HUES64 (cell line): ENCODE results near the gene GAN.

Experiments
- H3K27ac ChIP-seq: 2 replicates; pipeline ENCODE4 v1.7.0; 2013; ENCODE audit warnings: low read depth, low read length, inconsistent platforms
- H3K27me3 ChIP-seq: 2 replicates; pipeline ENCODE4 v1.6.1; 2013; ENCODE audit warnings: mild to moderate bottlenecking, low read length; ENCODE audit not compliant: insufficient read depth
- H3K36me3 ChIP-seq: 2 replicates; pipeline ENCODE4 v1.6.1; 2013; ENCODE audit warnings: mild to moderate bottlenecking, low read length; ENCODE audit not compliant: insufficient read depth
- H3K4me1 ChIP-seq: 2 replicates; pipeline ENCODE4 v1.6.1; 2013; ENCODE audit warnings: mild to moderate bottlenecking, low read length, moderate library complexity; ENCODE audit not compliant: insufficient read depth
- H3K4me3 ChIP-seq: 2 replicates; pipeline ENCODE4 v1.5.1; 2013; ENCODE audit warnings: mild to moderate bottlenecking, low read length, moderate library complexity
- H3K9ac ChIP-seq: 2 replicates; pipeline ENCODE4 v1.6.1; 2013; ENCODE audit warnings: mild to moderate bottlenecking, low read depth, low read length
- H3K9me3 ChIP-seq: 2 replicates; pipeline ENCODE4 v1.6.1; 2013; ENCODE audit warnings: low read depth, low read length; ENCODE audit not compliant: insufficient read depth
- WGBS: fragments of 150-250, 120-280 bp; methylation state at CpG from one replicate; pipeline ENCODE4 v1.1.7; 2013; ENCODE audit warnings: missing lambda C conversion rate; 5-methylcytosine and 5-hydroxymethylcytosine counted together

The GAN gene

GRCh38 chr16:81357711-81358260 lies 43.0 kb downstream of the GAN start:
- Histone ChIP-seq H3K9me3 (no peaks in the 10 kb centered on the region), H3K27me3 (no peaks in the 10 kb centered on the region), H3K27ac (no peak overlapping the region), H3K4me1 (no peaks in the 10 kb centered on the region), H3K36me3 (peaks cover 66% of the 10 kb centered on the region), H3K9ac (no peak overlapping the region), H3K4me3 (no peak overlapping the region)
- 96% methylated on average over 9 of the region's 9 CpGs for WGBS

- Histone ChIP-seq H3K4me3 (no peak overlapping the region), H3K9me3 (no peaks in the 10 kb centered on the region), H3K4me1 (no peaks in the 10 kb centered on the region), H3K27me3 (no peaks in the 10 kb centered on the region), H3K27ac (no peak overlapping the region), H3K36me3 (peaks cover 76% of the 10 kb centered on the region), H3K9ac (no peak overlapping the region)
- WGBS, result 90% methylated on average over 1 of the region's 1 CpG
Observed at GRCh38 chr16:81358860-81359259, 44.1 kb downstream of the GAN start.

GRCh38 chr16:81360135-81360534 lies 45.4 kb downstream of the GAN start:
- Histone ChIP-seq H3K36me3 (peaks cover 77% of the 10 kb centered on the region), H3K9me3 (no peaks in the 10 kb centered on the region), H3K27me3 (no peaks in the 10 kb centered on the region), H3K4me1 (no peaks in the 10 kb centered on the region), H3K27ac (no peak overlapping the region), H3K9ac (no peak overlapping the region), H3K4me3 (no peak overlapping the region)
- WGBS, result 90% methylated on average over 1 of the region's 2 CpGs

- no peaks in the 10 kb centered on the region for H3K4me1 ChIP-seq
- H3K36me3 ChIP-seq, result peaks cover 82% of the 10 kb centered on the region
- H3K9ac ChIP-seq, result no peak overlapping the region
- no peaks in the 10 kb centered on the region for H3K9me3 ChIP-seq
- H3K27ac ChIP-seq, result no peak overlapping the region
- 95% methylated on average over 3 of the region's 3 CpGs for WGBS
- H3K4me3 ChIP-seq, result no peak overlapping the region
- H3K27me3 ChIP-seq, result no peaks in the 10 kb centered on the region
Observed at GRCh38 chr16:81365731-81366130, 51.0 kb downstream of the GAN start.

GRCh38 chr16:81366316-81366932 lies 51.7 kb downstream of the GAN start:
- Histone ChIP-seq H3K9me3 (no peaks in the 10 kb centered on the region), H3K27ac (no peak overlapping the region), H3K4me1 (no peaks in the 10 kb centered on the region), H3K4me3 (no peak overlapping the region), H3K27me3 (no peaks in the 10 kb centered on the region), H3K36me3 (peaks cover 84% of the 10 kb centered on the region), H3K9ac (no peak overlapping the region)
- 78% methylated on average over 10 of the region's 12 CpGs for WGBS

GRCh38 chr16:81367821-81368220 lies 53.1 kb downstream of the GAN start:
- H3K4me1 ChIP-seq, result no peaks in the 10 kb centered on the region
- WGBS, result 95% methylated on average over 6 of the region's 6 CpGs
- peaks cover 84% of the 10 kb centered on the region for H3K36me3 ChIP-seq
- no peak overlapping the region for H3K4me3 ChIP-seq
- no peaks in the 10 kb centered on the region for H3K27me3 ChIP-seq
- H3K9ac ChIP-seq, result no peak overlapping the region
- no peaks in the 10 kb centered on the region for H3K9me3 ChIP-seq
- no peak overlapping the region for H3K27ac ChIP-seq

GRCh38 chr16:81369888-81370504 lies 55.2 kb downstream of the GAN start:
- H3K9ac ChIP-seq, result no peak overlapping the region
- no peaks in the 10 kb centered on the region for H3K27me3 ChIP-seq
- H3K4me3 ChIP-seq, result no peak overlapping the region
- no peak overlapping the region for H3K27ac ChIP-seq
- WGBS, result 96% methylated on average over 2 of the region's 4 CpGs
- H3K4me1 ChIP-seq, result no peaks in the 10 kb centered on the region
- H3K36me3 ChIP-seq, result peaks cover 75% of the 10 kb centered on the region
- no peaks in the 10 kb centered on the region for H3K9me3 ChIP-seq

GRCh38 chr16:81371106-81371505 lies 56.3 kb downstream of the GAN start:
- H3K4me1 ChIP-seq, result no peaks in the 10 kb centered on the region
- no peaks in the 10 kb centered on the region for H3K27me3 ChIP-seq
- H3K4me3 ChIP-seq, result no peak overlapping the region
- no peak overlapping the region for H3K27ac ChIP-seq
- no peak overlapping the region for H3K9ac ChIP-seq
- H3K36me3 ChIP-seq, result peaks cover 69% of the 10 kb centered on the region
- H3K9me3 ChIP-seq, result no peaks in the 10 kb centered on the region
- 93% methylated on average over 1 of the region's 1 CpG for WGBS

- H3K27me3 ChIP-seq, result no peaks in the 10 kb centered on the region
- H3K36me3 ChIP-seq, result peaks cover 73% of the 10 kb centered on the region
- H3K27ac ChIP-seq, result no peak overlapping the region
- no peak overlapping the region for H3K4me3 ChIP-seq
- no peaks in the 10 kb centered on the region for H3K9me3 ChIP-seq
- H3K9ac ChIP-seq, result no peak overlapping the region
- peaks cover 3% of the 10 kb centered on the region; the same call in 1 of the 2 replicates for H3K4me1 ChIP-seq
- 87% methylated on average over 3 of the region's 3 CpGs for WGBS
Observed at GRCh38 chr16:81374550-81374949, 59.8 kb downstream of the GAN start.

GRCh38 chr16:81376880-81377279 lies 62.1 kb downstream of the GAN start:
- 95% methylated on average over 7 of the region's 7 CpGs for WGBS
- H3K9me3 ChIP-seq, result no peaks in the 10 kb centered on the region
- H3K27me3 ChIP-seq, result no peaks in the 10 kb centered on the region
- no peak overlapping the region for H3K4me3 ChIP-seq
- H3K9ac ChIP-seq, result no peak overlapping the region
- peaks cover 60% of the 10 kb centered on the region for H3K36me3 ChIP-seq
- H3K27ac ChIP-seq, result no peak overlapping the region
- peaks cover 3% of the 10 kb centered on the region; the same call in 1 of the 2 replicates for H3K4me1 ChIP-seq

GRCh38 chr16:81378049-81378448 lies 63.3 kb downstream of the GAN start:
- peaks cover 3% of the 10 kb centered on the region; the same call in 1 of the 2 replicates for H3K4me1 ChIP-seq
- H3K36me3 ChIP-seq, result peaks cover 48% of the 10 kb centered on the region
- H3K27me3 ChIP-seq, result no peaks in the 10 kb centered on the region
- H3K9me3 ChIP-seq, result no peaks in the 10 kb centered on the region
- no peak overlapping the region for H3K4me3 ChIP-seq
- 92% methylated on average over 4 of the region's 4 CpGs for WGBS
- no peak overlapping the region for H3K27ac ChIP-seq
- no peak overlapping the region for H3K9ac ChIP-seq
